Stimulated activated naive CD4-positive, alpha-beta T cell treated with Interleukin-2 at 50 U/mL for 16 hours (primary cell): ENCODE data around the gene STARD5.
"Not testable (repeated sequence)": the region's sequence is repeated elsewhere in the genome, so short reads cannot be mapped to it uniquely, and the experiment has no call there.

Experiments used
- DNase-seq: peaks from one replicate; lab custom pipeline; 2025; lab: John Stamatoyannopoulos, UW

Gene STARD5

DNA sequence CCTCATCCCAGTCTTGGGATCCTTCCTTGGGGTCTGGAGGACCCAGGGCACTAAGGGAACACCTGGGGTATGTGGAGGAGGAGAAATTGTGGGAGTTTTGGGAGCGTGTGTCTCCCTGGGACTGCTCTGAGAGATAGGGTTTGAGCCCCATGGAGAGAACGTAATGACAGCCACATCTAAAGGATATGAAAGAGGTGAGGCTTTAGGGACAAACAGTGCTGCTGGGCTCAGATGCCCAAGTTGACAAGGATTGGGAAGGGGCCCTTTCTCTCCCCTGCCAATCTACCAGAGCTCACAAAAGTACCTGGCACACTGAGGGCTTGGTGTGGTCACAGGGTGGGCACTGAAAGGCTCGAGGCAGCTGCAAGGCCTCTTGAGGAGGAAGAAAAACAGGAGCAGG lies 13.3 kb upstream of the STARD5 start:
- DNase-seq, result no peak

DNA sequence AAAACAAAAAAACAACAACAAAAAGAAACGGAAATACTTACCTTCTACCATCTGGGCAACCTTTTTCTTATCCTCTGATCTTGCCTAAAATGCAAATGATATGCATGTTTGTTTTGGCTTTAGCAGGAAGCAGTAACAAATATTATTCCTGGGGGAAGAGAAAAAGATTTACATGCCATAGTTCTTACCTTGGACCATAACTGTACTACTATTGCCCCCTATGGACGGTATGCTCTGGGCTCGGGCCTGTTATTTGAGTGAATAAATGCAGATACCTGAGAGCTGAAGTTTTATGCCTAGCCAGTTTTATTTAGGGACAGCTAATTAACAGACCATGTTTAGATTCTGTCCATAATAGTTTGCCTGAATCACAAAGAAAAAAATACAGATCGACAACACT lies 12.6 kb upstream of the STARD5 start:
- DNase-seq, result no peak

DNA sequence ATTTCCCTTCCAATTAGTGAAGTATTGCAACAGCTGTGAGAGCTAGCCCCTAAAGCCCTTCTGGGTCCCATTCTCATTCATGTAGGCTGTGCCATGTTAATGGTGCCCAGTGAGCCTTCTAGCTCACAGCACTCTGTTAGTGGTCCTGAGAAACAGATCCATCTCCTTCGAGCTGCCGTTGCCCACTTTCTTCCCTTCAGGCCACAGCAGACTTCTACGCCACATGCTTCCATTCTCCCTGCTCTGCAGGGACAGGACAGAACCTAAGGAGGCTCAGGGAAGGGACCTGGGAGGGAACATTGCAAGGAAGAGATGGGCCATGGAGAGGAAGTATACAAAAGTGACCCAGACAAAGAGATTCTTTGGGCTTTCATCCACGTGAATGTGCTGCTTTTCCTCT lies 11.7 kb upstream of the STARD5 start:
- DNase-seq, result no peak

DNA sequence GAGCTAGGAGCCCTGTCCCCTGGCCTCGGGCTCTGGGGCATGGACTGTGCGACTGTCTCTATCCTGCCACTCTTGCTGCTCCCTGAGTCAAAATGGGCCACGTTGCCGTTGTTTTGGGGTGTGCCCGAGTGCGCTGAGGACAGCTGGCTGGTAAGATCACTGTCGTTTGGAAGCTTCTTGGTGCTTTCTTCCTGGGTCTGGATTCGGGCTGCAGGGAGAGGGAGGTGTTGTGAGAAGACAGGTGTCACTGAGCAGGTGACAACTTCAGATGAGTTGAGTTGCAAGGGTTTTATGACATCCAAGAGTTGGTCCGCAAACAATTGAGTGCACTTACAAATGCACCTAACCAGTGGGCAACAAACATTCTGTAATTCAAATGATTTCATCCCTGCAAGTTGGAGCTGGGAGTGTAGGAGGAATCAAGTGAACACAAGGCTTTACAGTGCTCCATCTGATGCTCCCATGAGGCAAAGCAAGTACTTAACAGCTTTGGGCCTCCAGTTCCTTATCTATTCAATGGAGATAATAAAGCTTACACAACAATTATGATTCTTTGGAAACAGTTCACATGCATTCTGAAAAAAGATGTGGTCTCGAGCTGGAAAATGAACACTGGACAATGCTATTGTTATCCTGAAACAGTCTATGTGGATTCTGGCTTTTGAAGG lies 11.0 kb upstream of the STARD5 start:
- DNase-seq, result no peak

DNA sequence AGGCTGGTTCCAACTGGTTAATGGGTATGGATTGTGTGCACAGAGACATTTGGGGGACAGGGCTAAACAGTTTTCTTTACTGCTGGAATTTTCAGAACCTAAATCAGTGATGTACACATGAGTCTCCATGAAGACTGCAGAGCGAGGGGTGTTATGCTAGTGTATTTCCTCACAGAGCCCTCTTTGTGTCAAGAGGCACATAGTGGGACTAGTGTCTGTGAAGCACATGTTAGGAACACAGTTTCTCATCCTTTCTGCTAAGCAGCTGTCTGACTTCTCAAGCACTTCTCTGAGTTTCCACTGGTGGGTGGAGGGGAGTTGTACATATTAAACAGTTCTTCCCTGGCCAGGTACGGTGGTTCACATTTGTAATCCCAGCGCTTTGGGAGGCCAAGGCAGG lies 9.4 kb upstream of the STARD5 start:
- no peak for DNase-seq

DNA sequence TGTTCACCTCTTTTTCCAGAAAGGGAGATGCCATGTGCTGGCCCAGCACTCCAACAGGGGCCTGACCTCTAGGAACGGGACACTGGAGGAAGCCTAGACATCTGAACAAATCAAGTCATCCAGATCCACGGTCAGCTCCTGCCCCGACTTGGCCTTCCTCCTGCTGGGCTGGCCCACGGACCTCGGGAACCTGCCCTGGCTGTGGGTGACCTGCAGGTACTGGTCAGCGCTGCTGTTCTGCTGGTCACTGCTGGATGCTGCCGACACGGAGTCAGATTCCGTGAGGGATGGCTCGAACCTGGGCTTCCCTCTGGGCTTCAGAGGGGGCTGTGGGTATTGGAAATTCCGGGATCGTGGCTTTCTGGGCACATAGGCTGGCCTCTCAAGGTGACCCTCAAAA lies 8.4 kb upstream of the STARD5 start:
- no peak for DNase-seq

DNA sequence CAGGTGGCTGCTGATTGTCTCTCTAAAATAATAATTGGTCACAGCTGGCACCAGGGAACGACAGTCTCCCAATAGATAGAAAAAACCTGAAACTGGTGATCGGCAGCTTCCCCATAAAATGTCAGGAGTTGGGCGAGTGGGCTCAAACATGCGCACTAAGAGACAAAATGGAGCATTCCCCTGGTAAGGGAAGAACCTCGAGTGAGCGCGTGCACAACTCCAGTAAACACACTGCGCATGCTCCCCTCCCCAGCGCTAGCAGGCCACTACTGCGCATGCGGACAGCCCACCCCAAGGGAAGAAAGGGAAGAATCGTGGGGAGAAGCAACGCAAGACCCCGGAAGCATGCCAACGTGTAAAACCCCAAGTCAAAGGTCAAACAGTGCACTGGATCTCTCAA lies 7.7 kb upstream of the STARD5 start:
- no peak for DNase-seq

DNA sequence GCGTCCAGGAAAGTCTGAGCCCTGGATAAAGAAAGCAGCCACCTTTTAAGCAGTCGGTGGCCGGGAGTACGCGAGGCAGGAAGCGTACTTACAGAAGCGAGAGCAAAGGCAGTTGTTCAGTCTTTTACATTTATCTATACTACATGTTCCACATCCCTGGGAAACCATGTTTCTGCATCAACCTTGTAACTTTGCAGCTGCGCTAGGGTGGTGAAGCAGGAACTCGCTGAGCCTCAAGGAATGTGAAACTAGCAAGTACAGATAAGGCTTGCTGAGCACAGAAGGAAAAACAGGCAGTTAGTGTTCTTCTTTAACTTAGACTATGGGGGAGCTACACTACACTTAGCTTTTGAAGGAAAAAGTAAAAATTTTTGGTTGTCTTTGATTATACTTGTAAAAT lies 7.2 kb upstream of the STARD5 start:
- not testable (repeated sequence) for DNase-seq

DNA sequence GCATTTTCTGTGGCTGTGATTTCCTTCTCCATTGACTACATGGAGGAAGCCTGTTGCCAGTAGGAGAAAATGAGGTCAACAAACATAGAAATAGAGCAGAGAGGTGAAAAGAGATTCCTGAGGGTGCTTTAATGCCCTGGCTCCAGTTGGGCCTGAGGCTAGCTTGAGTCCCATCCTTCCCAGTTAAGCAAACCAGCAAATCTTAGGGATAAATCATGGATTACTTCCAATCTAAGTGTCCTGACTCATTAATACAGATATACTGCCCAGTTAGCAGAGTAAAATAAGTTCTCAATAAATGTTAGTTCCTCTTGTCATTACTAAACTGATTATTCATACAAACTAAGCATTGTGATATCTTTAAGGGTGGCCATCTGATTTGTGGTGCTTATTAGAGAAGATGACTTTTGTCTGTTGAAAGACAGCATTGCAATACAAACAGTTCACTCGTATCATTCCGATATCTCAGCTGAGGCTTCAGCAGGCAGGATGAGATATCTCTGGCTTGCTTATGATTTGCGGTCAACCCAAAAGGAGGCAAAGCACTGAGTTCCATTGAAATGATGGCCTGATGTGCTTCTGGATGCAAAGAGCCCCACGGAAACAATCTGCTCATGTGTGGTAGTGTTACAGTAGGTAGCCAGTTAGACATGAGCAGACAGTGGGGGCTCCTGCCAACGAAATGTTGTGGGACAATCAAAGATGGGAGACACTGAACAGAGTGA lies 6.6 kb upstream of the STARD5 start:
- DNase-seq, result no peak

DNA sequence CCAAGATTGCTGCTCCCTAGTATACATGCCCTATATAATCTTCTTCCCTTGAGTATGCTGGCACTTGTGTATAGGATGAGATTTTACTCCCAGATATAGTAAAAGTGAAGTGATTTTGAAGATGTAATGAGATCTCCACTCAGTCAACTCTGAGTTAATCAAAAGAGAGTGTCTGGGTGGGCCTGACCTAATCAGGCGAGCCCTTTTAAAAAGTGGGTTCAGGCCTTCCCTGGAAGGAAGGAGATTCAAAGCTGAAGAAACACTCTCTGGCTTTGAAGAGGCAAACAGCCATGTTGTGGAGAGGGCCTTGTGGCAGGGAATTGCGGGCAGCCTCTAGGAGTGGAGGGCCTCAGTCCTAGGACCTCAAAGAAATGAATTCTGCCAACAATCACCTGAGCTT lies 5.5 kb upstream of the STARD5 start:
- DNase-seq, result no peak

DNA sequence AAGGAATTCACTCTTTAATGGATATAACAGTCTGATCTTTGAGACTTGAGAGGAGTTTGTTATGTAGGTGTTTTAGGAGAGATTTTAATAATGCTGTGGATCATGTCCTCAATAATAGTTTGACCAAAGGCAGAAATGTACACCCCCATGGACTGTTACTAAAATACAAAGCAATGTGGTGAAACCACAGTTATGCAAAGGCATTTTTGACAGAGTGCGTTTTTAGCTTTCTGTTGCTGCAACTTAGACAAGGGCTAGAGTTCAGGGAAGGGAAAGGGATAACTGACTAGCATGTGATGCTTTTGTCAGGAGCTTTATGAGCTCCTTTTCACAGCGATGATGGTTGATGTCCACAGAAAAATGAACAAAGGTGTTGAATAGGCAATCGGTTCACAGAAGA lies 3.6 kb upstream of the STARD5 start:
- no peak for DNase-seq

DNA sequence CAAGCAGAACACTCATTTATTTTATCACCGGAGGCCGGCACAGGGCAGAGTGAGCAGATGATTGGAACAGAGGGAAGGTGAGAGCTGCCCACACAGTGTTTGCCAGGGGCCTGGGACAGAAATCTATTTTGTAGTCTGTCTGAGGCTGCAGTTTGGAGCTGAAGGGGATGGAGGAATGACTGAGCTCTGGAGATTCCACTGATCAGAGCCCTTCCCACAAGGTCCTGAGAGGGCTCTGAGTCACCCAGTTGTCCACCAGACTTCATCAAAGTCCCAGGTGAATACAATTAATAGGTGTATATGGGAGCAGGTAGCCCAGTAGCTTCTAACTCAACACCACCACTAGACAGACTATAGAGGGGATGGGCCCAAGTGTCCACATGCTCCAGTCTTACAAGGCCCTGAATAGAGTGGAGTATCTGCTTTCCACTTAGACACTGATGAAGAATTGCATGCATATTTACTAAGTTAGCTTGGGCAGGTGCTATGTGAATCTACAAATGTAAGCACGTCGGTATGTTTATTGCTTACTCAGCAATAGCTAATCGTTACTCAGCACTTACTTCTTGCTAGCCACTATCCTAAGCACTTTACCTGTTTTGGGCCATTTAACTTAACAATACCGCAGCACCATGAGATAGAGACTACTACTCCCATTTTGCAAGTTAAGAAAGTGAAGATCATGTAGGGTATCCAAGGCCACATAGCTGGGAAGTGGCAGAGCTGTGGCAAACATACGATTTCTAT lies 2.7 kb upstream of the STARD5 start:
- DNase-seq, result no peak

DNA sequence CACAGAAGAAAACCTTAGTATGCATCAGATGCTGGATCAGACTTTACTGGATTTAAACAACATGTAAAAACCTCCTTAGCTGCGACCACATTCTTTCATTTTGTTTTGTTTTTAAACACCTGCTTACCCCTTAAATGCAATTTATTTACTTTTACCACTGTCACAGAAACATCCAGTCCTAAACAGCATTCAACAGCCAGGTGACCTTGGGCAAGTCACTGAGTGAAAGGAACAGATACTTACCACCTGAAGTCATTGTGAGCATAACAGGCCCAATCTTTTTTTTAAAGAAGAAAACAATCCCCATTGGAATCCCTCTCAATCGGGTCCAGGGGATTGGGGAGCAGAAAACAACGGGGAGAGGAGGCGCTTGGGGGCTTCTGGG lies 390 bp downstream of the STARD5 start:
- no peak for DNase-seq

DNA sequence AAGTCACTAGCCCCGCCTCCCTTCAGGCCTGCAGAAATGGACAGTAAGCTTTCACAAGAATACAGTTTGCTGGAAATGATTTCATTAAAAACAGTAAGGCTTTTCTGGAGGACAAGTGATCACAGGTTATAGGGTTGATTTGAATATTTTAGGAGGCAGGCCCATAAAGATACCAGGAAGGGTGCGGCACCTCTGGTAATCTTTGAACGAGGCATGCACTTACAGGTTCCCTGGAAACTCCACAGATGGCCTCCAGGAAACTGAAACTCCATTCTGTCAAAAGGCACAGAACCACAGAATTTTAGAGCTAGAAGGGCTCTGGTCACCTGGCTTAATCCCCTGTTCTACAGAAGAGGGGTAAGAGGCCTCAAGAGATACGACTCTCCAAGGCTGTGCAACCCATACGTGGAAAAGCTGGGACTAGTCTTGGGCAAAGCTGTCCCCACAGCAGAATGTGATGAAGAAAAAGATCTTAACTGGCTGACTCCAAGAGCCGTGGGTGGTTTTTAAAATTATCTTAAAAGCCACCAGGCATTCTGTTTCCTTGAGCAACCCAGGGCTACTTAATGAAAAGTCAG lies 1.2 kb downstream of the STARD5 start:
- no peak for DNase-seq

DNA sequence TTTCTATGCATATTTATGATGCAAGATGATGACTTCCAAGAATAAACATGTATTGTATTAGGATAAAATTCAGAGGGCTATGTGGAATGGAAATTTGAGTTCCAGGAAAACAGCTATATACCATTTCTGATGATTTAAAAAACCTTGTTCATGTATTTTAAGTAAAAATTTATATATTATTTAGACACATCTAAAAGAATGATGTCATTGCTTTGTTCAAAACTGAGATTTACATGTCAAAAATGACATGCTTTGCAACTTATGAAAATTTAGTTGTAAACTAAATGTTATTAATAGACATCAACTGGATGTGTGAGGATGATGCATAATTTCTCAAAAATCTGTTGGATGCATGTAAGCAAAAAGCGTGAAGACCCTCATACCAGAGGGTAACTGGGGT lies 2.3 kb downstream of the STARD5 start:
- no peak for DNase-seq

DNA sequence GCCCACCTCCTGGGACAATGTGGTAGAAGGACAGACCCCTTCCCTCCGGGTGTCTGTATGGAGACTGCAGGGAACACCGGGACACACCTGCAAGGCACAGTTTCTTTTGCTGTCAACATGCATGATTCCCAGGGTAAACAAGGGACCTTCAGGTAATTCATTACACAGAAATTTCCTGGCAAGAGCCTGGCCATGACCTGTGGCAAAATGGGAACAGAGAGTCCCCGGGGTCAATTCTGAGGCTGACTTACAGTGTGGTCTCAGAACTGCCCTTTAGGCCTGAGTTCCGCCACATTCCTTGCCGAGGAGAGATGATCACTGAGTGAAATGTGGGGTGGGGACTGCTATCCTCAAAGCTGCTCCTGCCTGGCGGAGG lies 6.3 kb downstream of the STARD5 start:
- DNase-seq, result no peak

DNA sequence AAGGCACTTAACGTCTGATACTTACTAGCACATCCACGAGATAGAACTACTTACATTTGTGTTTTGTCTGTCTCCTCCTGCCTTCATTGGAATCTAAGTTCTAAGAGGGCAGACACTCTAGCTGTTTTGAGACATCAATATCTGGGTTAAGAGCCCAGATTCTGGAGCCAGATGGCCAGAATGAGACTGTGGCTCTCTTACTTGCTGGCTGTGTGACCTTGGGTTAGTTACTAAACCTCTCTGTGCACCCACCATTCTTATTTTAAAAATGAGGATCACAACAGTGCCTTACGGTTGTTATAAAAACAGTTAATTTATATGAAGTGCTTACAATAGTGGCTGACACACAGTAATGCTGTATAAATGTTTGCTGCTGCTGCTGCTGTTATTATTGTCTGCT lies 7.7 kb downstream of the STARD5 start:
- DNase-seq, result no peak

DNA sequence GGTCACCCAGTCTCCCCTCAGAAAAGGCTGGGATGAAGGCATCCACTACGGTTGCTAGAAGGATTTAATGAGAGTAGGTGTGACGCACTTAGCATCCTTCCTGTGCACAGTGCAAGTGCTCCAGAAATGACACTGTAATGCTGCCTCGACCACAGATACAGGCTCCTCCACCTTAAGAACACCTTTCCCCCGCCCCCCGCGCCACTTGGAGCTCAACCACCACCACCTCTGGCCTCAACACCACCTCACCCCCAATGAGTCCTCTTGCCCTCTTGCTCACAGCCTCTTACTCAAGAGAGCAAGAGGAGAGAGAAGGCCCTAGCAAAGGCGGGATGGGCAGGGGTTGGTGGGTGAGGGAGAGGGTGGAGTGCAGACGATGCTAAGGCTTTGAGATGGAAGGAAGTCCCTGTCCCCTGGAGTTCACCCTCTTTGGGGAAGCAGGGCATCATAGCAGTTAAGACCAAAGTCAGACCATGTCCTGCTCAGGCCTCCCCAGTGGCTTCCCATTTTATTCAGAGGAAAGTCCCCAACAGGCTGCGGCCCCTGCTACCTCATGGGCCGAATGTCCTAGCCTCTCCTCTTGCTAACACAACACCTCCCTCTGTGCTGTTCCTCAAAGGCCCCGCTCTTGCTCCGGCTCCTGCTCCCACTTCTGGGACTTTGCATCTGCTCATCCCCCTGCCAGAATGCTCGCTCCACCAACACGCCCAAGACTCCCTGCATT lies 8.3 kb downstream of the STARD5 start:
- DNase-seq, result no peak

DNA sequence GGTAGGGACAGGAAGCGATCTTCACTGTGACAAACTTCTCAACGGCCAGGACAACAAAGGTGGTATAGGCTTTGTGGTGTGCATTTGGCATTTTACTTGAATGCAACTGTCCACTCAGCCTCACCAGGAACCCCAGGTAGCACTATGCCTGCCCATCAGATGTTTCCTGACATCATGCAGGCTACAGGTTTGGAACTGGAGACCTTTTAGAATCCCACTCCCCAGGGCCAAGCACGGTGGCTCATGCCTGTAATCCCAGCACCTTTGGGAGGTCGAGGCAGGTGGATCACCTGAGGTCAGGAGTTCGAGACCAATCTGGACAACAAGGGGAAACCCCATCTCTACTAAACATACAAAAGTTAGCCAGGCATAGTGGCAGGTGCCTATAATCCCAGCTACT lies 9.6 kb downstream of the STARD5 start:
- no peak for DNase-seq

DNA sequence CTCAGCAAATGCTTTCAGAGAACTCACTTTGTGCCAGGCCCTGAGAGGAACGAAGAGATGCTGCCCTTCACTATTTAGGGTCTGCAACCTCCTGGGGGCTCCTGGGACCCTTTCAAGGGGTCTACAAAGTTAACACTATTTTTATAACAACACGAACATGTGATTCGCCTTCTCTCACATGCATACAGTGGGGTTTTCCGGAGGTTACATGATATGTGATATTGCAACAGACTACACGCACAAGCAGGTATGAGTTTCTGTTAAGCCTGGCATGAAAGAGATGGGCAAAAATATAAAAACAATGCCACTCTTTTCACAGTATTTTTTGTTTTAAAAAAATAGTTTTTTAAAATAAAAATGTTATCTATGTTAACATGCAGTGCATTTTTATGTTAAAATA lies 10.3 kb downstream of the STARD5 start:
- DNase-seq, result no peak

DNA sequence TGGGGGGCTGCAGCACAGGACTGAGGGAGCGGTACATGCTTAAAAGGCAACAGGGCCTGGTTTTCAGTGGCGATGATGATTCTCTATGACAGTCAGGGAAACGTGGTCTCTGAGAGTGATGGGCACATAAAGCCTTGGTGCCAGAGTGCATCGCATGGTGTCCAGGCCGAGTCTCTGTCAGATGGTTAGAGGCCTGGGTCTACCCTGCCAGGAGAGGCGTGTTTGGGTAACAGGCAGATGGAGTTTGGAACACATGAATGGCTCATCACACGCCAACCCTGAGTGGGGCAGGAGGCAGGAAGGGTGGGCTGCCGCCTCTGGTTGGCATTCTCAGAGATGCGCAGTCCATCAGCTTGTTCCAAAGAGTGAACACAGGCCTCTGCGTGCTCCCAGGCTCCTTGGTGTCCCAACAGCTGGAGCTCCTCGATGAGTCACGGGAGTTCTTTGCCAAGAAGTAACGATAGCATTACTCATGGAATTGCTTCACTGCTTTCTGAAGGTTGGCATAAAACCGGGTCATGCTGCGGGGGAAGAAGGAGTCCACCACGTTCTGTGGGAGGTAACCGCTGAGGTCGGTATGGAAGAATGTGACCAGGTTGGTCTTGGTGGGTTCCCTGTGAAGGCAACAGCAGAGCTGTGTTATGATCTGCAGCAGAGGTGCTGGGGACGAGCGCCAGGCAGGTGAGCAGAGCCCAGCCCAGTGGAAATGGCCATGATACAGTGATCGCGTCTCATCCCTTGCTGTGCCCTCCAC lies 11.0 kb downstream of the STARD5 start:
- DNase-seq, result no peak
